NB4 (cell line): ENCODE measurements around the gene TNFAIP8L3.

Source experiments
- DNase-seq: peaks from one replicate; pipeline ENCODE4 v3.0.0; 2010; ENCODE audit warnings: low read depth
- H3K4me3 ChIP-seq: one replicate; pipeline ENCODE4 v1.5.1; 2011; ENCODE audit warnings: mild to moderate bottlenecking, low read depth, low read length, moderate library complexity
- MAX ChIP-seq: IDR thresholded peaks from 2 replicates; pipeline ENCODE4 v1.6.1; 2011; ENCODE audit warnings: low read depth, low read length
- MYC ChIP-seq: IDR thresholded peaks from 2 replicates; pipeline ENCODE4 v1.6.1; 2011; ENCODE audit warnings: low read depth, low read length
- POLR2A ChIP-seq: IDR thresholded peaks from 2 replicates; pipeline ENCODE4 v1.6.1; 2011; ENCODE audit warnings: mild to moderate bottlenecking; ENCODE audit not compliant: insufficient read length; ENCODE audit errors: extremely low read depth
- TF ChIP-seq, protein P1 (sequence below): IDR thresholded peaks from one replicate; pipeline ENCODE4 v1.5.1; 2012; ENCODE audit warnings: low read depth, low read length

TNFAIP8L3 gene

DNA sequence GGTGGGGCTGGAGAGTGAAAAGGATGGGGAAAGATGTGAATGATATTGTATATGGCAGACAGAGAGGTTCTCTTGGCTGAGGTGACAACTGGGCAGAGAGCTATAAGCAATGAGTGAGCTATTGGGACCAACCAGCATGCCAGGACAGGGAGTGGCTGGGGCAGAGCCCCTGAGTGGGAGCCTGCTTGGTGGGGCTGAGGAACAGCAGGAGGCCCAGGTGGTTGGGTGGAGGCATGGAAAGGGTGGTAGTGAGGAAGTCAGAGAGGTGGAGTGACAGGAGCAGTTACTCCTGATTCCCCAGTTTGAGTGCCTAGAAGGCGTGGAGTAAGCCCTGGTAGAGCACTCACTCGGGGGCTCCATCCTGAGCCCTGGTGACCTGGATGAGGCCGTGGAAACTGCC is 15.5 kb upstream of the TNFAIP8L3 start:
- no peak for DNase-seq
- TF ChIP-seq MYC (no peak), MAX (no peak), POLR2A (no peak)
- TF ChIP-seq, protein P1, sequence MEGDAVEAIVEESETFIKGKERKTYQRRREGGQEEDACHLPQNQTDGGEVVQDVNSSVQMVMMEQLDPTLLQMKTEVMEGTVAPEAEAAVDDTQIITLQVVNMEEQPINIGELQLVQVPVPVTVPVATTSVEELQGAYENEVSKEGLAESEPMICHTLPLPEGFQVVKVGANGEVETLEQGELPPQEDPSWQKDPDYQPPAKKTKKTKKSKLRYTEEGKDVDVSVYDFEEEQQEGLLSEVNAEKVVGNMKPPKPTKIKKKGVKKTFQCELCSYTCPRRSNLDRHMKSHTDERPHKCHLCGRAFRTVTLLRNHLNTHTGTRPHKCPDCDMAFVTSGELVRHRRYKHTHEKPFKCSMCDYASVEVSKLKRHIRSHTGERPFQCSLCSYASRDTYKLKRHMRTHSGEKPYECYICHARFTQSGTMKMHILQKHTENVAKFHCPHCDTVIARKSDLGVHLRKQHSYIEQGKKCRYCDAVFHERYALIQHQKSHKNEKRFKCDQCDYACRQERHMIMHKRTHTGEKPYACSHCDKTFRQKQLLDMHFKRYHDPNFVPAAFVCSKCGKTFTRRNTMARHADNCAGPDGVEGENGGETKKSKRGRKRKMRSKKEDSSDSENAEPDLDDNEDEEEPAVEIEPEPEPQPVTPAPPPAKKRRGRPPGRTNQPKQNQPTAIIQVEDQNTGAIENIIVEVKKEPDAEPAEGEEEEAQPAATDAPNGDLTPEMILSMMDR = no peak
- no peak overlapping the region for H3K4me3 ChIP-seq

DNA sequence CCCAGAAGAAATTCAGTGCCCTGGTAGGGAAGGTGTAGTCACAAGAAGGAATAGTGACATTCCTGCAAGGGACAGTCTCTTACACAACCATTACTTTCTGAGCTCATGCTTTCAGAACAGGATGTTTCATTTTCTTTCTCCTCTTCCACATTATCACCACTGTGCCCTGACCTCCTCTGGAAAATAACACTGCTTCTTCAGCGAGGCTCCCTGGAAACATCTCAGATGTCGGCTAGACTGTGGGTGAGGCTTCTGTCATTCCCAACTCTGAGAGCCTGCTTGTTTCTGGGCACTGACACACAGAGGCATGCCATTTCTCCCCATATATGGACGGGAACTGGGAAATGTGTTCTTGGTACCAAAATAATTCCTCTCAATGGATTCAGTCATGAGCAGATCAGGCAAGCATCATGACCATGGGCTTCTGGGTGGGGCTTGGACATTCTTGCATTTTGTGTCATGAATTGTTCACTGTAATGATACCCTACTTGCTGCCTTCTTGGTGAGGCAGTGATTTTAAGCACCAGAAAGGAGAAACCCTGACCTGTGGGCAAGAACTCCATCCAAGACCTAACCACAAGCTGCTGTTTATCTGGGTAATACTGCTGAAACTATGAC is 14.3 kb upstream of the TNFAIP8L3 start:
- H3K4me3 ChIP-seq = no peak overlapping the region
- TF ChIP-seq, protein P1 = no peak
- TF ChIP-seq MAX (no peak), POLR2A (no peak), MYC (no peak)
- no peak for DNase-seq

GRCh38 chr15:51107612-51108011 is 12.9 kb upstream of the TNFAIP8L3 start:
- no peak for TF ChIP-seq MYC
- no peak for TF ChIP-seq MAX
- TF ChIP-seq, protein P1 = no peak
- no peak for TF ChIP-seq POLR2A

DNA sequence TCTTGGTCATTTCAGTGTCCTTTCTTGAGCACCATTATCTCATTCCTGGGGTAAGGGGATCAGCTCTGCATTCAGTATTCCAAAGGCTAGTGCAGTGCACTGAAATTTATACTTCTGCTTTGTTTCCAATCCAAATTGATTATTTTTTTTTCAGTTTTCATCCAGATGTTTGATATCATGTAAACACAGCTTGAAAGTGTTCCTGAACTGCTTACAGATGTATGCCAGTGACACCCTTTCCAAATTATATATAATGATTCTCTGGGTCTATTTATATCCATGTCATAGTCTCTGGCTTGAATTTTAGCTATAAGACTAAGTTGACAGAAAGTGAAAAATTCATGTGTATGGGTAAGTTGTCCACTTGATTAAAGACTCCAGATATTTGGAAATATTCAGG is 11.8 kb upstream of the TNFAIP8L3 start:
- TF ChIP-seq MAX (no peak), POLR2A (no peak)
- DNase-seq = no peak
- H3K4me3 ChIP-seq = no peak overlapping the region

More at GRCh38 chr15:51107612-51108011, 12.9 kb upstream of the TNFAIP8L3 start:
- DNase-seq = no peak
- no peak overlapping the region for H3K4me3 ChIP-seq

- DNase-seq = no peak
- no peak for TF ChIP-seq MAX
- TF ChIP-seq MYC = no peak
- TF ChIP-seq, protein P1 = no peak
- no peak for TF ChIP-seq POLR2A
These were observed 10.8 kb upstream of the TNFAIP8L3 start for GRCh38 chr15:51105430-51106016.

DNA sequence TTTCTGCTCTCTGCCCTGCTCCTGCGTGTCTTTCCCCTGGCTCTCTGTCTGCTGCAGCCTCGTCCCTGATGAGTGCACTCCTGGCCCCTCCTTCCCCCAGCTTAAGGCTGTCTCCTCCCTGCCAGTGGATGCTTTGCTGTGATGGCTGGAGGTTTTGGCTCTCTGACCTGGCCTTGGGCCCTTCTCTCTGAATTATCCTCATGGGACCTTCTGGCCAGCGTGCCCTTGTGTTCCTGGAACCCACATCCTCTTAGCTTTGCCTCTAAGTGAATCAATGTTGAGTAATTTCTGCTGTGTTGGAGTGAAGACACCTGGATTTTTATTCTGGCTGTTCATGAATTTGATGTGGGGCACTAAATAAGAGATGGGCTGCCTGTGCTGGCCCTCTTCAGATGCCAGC is 9.8 kb upstream of the TNFAIP8L3 start:
- DNase-seq = peak; percentile 72
- TF ChIP-seq, protein P1 = no peak
- no peak for TF ChIP-seq MAX
- 0 out of 2 replicates have a peak, but pooled peaks have one; percentile 25 for TF ChIP-seq MYC
- no peak for TF ChIP-seq POLR2A
- no peak overlapping the region for H3K4me3 ChIP-seq

More at GRCh38 chr15:51105430-51106016, 10.8 kb upstream of the TNFAIP8L3 start:
- no peak overlapping the region for H3K4me3 ChIP-seq
